Endothelial cell of umbilical vein (primary cell): ENCODE data around the gene ATXN7.

ENCODE experiments used
- EZH2 ChIP-seq: IDR thresholded peaks from 2 replicates; pipeline ENCODE4 v1.6.1; 2012; ENCODE audit warnings: borderline replicate concordance, low read depth, mild to moderate bottlenecking, moderate library complexity, low read length, inconsistent platforms; ENCODE audit not compliant: severe bottlenecking
- FOS ChIP-seq: IDR thresholded peaks from 2 replicates; pipeline ENCODE4 v1.6.1; 2011; ENCODE audit warnings: mild to moderate bottlenecking, low read length, moderate library complexity, borderline replicate concordance; ENCODE audit not compliant: insufficient read depth
- GATA2 ChIP-seq: IDR thresholded peaks from 2 replicates; pipeline ENCODE4 v1.7.0; 2011; ENCODE audit warnings: low read depth, mild to moderate bottlenecking, moderate library complexity, mixed read lengths, low read length; ENCODE audit not compliant: insufficient read length, insufficient read depth
- MYC ChIP-seq: IDR thresholded peaks from one replicate; pipeline ENCODE4 v1.6.1; 2011; ENCODE audit warnings: mild to moderate bottlenecking, low read depth, low read length
- POLR2A ChIP-seq: IDR thresholded peaks from 2 replicates; pipeline ENCODE4 v1.6.1; 2012; ENCODE audit warnings: low read depth, mild to moderate bottlenecking, control low read depth, low read length
- POLR2AphosphoS5 ChIP-seq: IDR thresholded peaks from 2 replicates; pipeline ENCODE4 v1.6.1; 2012; ENCODE audit warnings: low read depth, mild to moderate bottlenecking, control low read depth, low read length, moderate library complexity; ENCODE audit not compliant: insufficient read depth
- TF ChIP-seq, protein P1 (sequence below), 2 donors: IDR thresholded peaks; 1 replicate in 1 of 2; 2 replicates in 1 of 2; pipeline ENCODE4 v1.5.1; 2011; ENCODE audit warnings: low read length in 2 of 2, mild to moderate bottlenecking in 2 of 2, moderate library complexity in 2 of 2, control low read depth in 1 of 2, inconsistent platforms in 1 of 2, low read depth in 1 of 2; ENCODE audit not compliant: insufficient read depth in 1 of 2; ENCODE audit errors: extremely low read depth in 1 of 2
- TF ChIP-seq, protein P2 (sequence below): IDR thresholded peaks from 2 replicates; pipeline ENCODE4 v1.6.1; 2011; ENCODE audit not compliant: insufficient read depth, insufficient read length

DNA sequence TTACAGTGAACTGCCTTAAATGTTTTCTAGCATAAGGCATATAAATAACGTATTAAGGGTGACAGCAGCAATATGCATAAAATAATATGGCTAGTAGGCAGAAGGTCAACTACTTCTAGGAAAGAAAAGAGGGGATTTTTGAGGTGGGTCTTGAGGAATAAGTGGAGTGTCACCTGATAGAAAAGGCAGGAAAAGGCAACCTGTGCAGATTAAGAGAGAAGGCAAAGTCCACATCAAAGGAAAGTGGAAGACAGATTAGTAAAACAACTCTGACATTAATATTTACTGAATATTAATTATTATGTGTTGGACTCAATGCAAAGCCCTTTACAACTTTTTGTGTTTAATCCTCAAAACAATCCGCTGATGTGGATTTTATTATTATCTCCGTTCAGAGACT, 2.9 kb upstream of the ATXN7 start:
- TF ChIP-seq POLR2A: no peak
- TF ChIP-seq, protein P1, sequence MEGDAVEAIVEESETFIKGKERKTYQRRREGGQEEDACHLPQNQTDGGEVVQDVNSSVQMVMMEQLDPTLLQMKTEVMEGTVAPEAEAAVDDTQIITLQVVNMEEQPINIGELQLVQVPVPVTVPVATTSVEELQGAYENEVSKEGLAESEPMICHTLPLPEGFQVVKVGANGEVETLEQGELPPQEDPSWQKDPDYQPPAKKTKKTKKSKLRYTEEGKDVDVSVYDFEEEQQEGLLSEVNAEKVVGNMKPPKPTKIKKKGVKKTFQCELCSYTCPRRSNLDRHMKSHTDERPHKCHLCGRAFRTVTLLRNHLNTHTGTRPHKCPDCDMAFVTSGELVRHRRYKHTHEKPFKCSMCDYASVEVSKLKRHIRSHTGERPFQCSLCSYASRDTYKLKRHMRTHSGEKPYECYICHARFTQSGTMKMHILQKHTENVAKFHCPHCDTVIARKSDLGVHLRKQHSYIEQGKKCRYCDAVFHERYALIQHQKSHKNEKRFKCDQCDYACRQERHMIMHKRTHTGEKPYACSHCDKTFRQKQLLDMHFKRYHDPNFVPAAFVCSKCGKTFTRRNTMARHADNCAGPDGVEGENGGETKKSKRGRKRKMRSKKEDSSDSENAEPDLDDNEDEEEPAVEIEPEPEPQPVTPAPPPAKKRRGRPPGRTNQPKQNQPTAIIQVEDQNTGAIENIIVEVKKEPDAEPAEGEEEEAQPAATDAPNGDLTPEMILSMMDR (IDR thresholded peaks at IDR 0.05; ENCODE audit: extremely low read depth in 1 of 2, insufficient read depth in 1 of 2, low read depth in 1 of 2, low read length in 2 of 2): no peak
- TF ChIP-seq EZH2: no peak
- no peak for TF ChIP-seq MYC
- TF ChIP-seq POLR2AphosphoS5: no peak
- TF ChIP-seq, protein P2, sequence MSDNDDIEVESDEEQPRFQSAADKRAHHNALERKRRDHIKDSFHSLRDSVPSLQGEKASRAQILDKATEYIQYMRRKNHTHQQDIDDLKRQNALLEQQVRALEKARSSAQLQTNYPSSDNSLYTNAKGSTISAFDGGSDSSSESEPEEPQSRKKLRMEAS: no peak
- TF ChIP-seq GATA2: no peak
- TF ChIP-seq FOS: no peak
